AG09319 (cell line): Measurements from ENCODE around the gene SPPL3.

ENCODE experiments used
- DNase-seq: peaks from one replicate; pipeline ENCODE4 v3.0.0-alpha.2; 2010; ENCODE audit warnings: low read depth; ENCODE audit errors: extremely low read depth
- CTCF ChIP-seq: IDR thresholded peaks from 2 replicates; pipeline ENCODE4 v1.5.1; 2011; ENCODE audit warnings: low read depth, mild to moderate bottlenecking, inconsistent platforms, low read length, moderate library complexity

Gene SPPL3

GRCh38 chr12:120932058-120932457 lies 27.9 kb upstream of the SPPL3 start:
- no peak for DNase-seq
- TF ChIP-seq CTCF = no peak

GRCh38 chr12:120930032-120930431 lies 25.9 kb upstream of the SPPL3 start:
- no peak for DNase-seq
- no peak for TF ChIP-seq CTCF

DNA sequence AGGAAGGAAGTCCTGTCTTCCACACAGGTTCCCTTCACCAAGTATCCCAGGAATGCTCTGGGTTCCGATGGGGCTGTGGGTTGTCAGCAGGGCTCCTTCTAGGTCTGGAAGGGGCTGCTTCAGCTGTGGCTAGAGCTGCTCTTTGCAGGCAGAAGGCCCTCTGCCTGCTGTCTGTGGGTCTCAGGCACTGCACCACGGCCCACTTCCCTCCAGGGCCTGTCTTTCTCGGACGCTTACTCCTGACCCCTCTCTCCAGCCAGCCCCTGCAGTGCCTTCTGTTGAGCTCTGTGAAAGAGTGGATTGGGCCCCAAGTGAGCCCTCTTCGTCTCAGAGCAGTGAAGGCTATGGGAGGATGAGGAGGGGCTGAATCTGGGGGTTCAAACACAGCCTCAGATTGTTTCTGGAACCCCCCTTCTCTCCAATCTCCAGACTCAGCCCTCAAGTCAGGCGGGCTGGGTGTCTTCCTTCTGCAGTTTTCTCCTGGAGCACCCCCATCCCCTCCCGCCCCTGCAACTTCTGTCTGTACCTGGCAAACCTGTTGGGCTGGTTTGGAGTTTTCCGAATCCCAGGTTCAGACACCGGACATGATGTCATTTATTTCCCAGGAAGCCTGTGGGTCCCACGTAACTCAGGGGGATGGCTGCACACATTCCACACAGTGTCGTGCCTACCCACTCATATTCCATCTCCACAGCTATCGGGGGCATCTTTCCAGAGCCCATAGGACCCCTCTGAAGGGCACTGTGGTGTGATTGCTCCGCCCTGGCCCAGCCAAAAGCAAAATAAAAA lies 24.9 kb upstream of the SPPL3 start:
- TF ChIP-seq CTCF = no peak
- no peak for DNase-seq

GRCh38 chr12:120925740-120926563 lies 21.8 kb upstream of the SPPL3 start:
- no peak for TF ChIP-seq CTCF
- DNase-seq = no peak

DNA sequence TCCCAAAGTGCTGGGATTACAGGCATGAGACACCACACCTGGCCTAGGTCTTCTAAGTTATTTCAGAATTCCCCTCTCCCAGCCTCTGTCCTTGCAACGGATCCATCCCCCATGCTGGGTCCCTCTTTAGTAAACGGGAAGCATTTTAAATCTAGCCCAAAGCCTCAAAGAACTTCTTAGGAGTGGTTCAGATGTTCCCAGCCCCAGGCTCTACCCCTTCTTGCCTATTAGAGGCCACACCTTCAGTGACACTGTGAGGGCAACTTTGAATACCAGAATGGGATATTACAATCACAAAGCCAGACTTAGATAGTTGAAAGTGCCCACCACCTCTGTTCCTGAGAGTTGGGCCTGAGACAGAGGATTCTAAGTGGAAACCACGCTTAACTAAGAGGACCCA lies 18.1 kb upstream of the SPPL3 start:
- no peak for TF ChIP-seq CTCF
- DNase-seq = no peak

- TF ChIP-seq CTCF = no peak
- no peak for DNase-seq
These were observed 17.5 kb upstream of the SPPL3 start for GRCh38 chr12:120921637-120922036.

GRCh38 chr12:120920178-120920577 lies 16.0 kb upstream of the SPPL3 start:
- no peak for TF ChIP-seq CTCF
- DNase-seq = no peak
